Neural cell (in vitro differentiated cells): ENCODE results near the gene MRPS18A. TPM values are rescaled to one million over a fixed set of nuclear protein-coding genes. Genes with fewer than 3 reads are reported as not detected.

Source experiments
- H2AFZ ChIP-seq: fragments of 200-600, 300-800 bp; sonication (generic), shearing (Covaris generic); 2 replicates; pipeline ENCODE4 v1.6.0; 2014; ENCODE audit warnings: low read depth, mild to moderate bottlenecking, antibody characterized with exemption, low read length, moderate library complexity
- H3F3A ChIP-seq: fragments of 200-600 bp; shearing (Covaris generic); 2 replicates; pipeline ENCODE4 v1.6.1; 2016; ENCODE audit warnings: mild to moderate bottlenecking, moderate library complexity, mixed read lengths, antibody characterized with exemption, low read length; ENCODE audit not compliant: insufficient read depth, poor library complexity, severe bottlenecking
- H3K27ac ChIP-seq: fragments of 200-600, 300-800 bp; sonication (generic), shearing (Covaris generic); 2 replicates; pipeline ENCODE4 v1.5.1; 2014; ENCODE audit warnings: mild to moderate bottlenecking, low read length, moderate library complexity
- H3K27me3 ChIP-seq: fragments of 300-800, 200-600 bp; sonication (generic), shearing (Covaris generic); 2 replicates; pipeline ENCODE4 v1.6.0; 2014; ENCODE audit warnings: mild to moderate bottlenecking, low read depth, low read length, moderate library complexity; ENCODE audit not compliant: insufficient read depth
- H3K36me3 ChIP-seq: fragments of 300-800, 200-600 bp; sonication (generic), shearing (Covaris generic); 2 replicates; pipeline ENCODE4 v1.5.1; 2014; ENCODE audit warnings: mild to moderate bottlenecking, antibody characterized with exemption, low read length, moderate library complexity; ENCODE audit not compliant: insufficient read depth
- H3K4me2 ChIP-seq: fragments of 300-800, 200-600 bp; sonication (generic), shearing (Covaris generic); 2 replicates; pipeline ENCODE4 v1.6.0; 2014; ENCODE audit warnings: mild to moderate bottlenecking, low read length
- H3K4me3 ChIP-seq: fragments of 300-800, 200-600 bp; sonication (generic), shearing (Covaris generic); 2 replicates; pipeline ENCODE4 v1.5.1; 2014; ENCODE audit warnings: mild to moderate bottlenecking, low read length, moderate library complexity
- H3K79me2 ChIP-seq: fragments of 200-600 bp; shearing (Covaris generic); replicated peaks from 2 replicates; pipeline ENCODE4 v1.6.0; 2014; ENCODE audit warnings: mild to moderate bottlenecking, low read length, moderate library complexity; ENCODE audit not compliant: insufficient read depth
- H3K9ac ChIP-seq: fragments of 300-800, 200-600 bp; sonication (generic), shearing (Covaris generic); 2 replicates; pipeline ENCODE4 v1.6.1; 2016; ENCODE audit warnings: mild to moderate bottlenecking, low read length, mixed read lengths
- H3K9me2 ChIP-seq: fragments of 200-600 bp; shearing (Covaris generic); 2 replicates; pipeline ENCODE4 v1.6.1; 2016; ENCODE audit warnings: mild to moderate bottlenecking, low read length, mixed read lengths; ENCODE audit not compliant: insufficient read depth
- H3K9me3 ChIP-seq: fragments of 200-600, 300-800 bp; sonication (generic), shearing (Covaris generic); 2 replicates; pipeline ENCODE4 v1.6.1; 2016; ENCODE audit warnings: mild to moderate bottlenecking, mixed run types, low read length, moderate library complexity, mixed read lengths
- H4K20me1 ChIP-seq: fragments of 200-600 bp; shearing (Covaris generic); 2 replicates; pipeline ENCODE4 v1.6.1; 2016; ENCODE audit warnings: mild to moderate bottlenecking, mixed run types; ENCODE audit not compliant: insufficient read depth
- CTCF ChIP-seq: fragments of 450-650 bp; IDR thresholded peaks from 2 replicates; pipeline ENCODE4 v1.5.1; 2014; ENCODE audit warnings: antibody characterized with exemption, mild to moderate bottlenecking, moderate library complexity; ENCODE audit not compliant: poor library complexity, severe bottlenecking
- EP300 ChIP-seq: fragments of 450-650 bp; conservative IDR thresholded peaks from 2 replicates; pipeline ENCODE4 v1.6.1; 2014; ENCODE audit warnings: antibody characterized with exemption, mild to moderate bottlenecking, moderate library complexity; ENCODE audit not compliant: poor library complexity, severe bottlenecking
- EZH2 ChIP-seq: fragments of 200-600, 300-800 bp; shearing (Covaris generic), sonication (generic); IDR thresholded peaks from 2 replicates; pipeline ENCODE4 v1.6.1; 2014; ENCODE audit warnings: antibody characterized with exemption, low read length, borderline replicate concordance, mild to moderate bottlenecking; ENCODE audit not compliant: insufficient read depth, poor library complexity, severe bottlenecking
- MXI1 ChIP-seq: fragments of 450-650 bp; conservative IDR thresholded peaks from 2 replicates; pipeline ENCODE4 v1.6.1; 2014; ENCODE audit warnings: antibody characterized with exemption, mild to moderate bottlenecking; ENCODE audit not compliant: poor library complexity, severe bottlenecking
- POLR2AphosphoS5 ChIP-seq: IDR thresholded peaks from 2 replicates; pipeline ENCODE4 v1.6.1; 2012
- RAD21 ChIP-seq: fragments of 450-650 bp; conservative IDR thresholded peaks from 2 replicates; pipeline ENCODE4 v1.6.1; 2014; ENCODE audit warnings: antibody characterized with exemption, mild to moderate bottlenecking, moderate library complexity
- SMC3 ChIP-seq: fragments of 450-650 bp; conservative IDR thresholded peaks from 2 replicates; pipeline ENCODE4 v1.6.1; 2014; ENCODE audit warnings: antibody characterized with exemption, mild to moderate bottlenecking, moderate library complexity; ENCODE audit not compliant: poor library complexity
- TAF1 ChIP-seq: IDR thresholded peaks from 2 replicates; pipeline ENCODE4 v1.6.1; 2012; ENCODE audit warnings: low read depth
- polyA plus RNA-seq: library from polyadenylated mRNA; depleted of rRNA; stranded (reverse); fragments of >200 nt; gene quantifications from 2 replicates; pipeline ENCODE4 v1.2.3, GENCODE V29; 2014
- TF ChIP-seq, protein P1 (sequence below): IDR thresholded peaks from 2 replicates; pipeline ENCODE4 v1.6.1; 2012; ENCODE audit warnings: borderline replicate concordance

The MRPS18A gene
- polyA plus RNA-seq, 1 donor from 2014 or later = 39.6 TPM

DNA sequence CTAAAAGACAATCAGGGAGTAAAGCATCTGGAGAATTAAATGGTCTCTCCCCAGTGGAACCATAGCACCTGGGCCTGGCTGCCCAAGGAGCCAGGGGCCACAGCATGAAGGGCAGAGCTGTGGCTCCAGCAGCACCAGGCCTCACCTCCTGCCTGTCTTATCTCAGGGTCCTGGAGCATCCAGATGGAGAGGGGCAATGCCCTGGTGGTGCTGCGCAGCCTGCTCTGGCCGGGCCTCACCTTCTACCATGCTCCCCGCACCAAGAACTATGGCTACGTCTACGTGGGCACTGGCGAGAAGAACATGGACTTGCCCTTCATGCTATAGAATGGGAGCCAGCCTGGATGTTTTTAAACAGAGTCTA lies 17.0 kb downstream of the MRPS18A start:
- no peaks in the 10 kb centered on the region for H3K9me2 ChIP-seq
- TF ChIP-seq CTCF (no peak), POLR2AphosphoS5 (no peak), RAD21 (no peak), TAF1 (no peak), EZH2 (no peak), SMC3 (no peak)
- H3K9me3 ChIP-seq = no peaks in the 10 kb centered on the region
- no peaks in the 10 kb centered on the region for H3K79me2 ChIP-seq
- H3K36me3 ChIP-seq = no peaks in the 10 kb centered on the region
- no peak overlapping the region for H3K9ac ChIP-seq
- H3F3A ChIP-seq = no peaks in the 10 kb centered on the region
- H2AFZ ChIP-seq = no peak overlapping the region
- H3K27me3 ChIP-seq = no peaks in the 10 kb centered on the region
- H3K4me3 ChIP-seq = no peak overlapping the region
- H3K4me2 ChIP-seq = no peak overlapping the region
- H4K20me1 ChIP-seq = no peaks in the 10 kb centered on the region
- H3K27ac ChIP-seq = no peak overlapping the region

DNA sequence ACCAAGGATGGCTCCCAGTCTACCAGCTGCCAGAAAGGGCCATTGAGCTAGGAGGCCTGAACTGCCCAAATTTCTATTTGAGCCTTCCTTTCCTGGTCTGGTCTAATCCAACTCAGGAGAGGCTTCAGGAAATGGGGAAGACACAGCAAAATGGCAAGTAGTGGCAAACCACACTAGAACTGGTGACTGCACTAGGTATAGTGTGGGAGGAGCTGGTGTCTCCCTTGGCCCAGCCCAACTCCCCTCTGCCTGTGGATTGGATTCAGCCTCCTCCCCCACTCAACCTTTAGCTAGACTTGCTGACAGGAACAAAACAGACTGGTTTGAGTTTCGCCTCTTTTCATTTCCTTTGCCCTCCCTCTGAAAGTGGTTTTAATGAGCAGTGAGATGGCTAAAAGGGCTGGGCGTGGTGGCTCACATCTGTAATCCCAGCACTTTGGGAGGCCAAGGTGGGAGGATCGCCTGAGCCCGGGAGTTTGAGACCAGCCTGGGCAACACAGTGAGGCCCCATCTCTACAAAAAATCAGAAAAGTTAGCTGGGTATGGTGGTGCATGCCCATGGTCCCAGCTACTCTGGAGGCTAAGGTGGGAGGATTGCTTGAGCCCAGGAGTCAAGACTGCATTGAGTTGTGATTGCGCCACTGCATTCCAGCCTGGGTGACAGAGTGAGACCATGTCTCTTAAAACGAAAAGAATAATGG lies 17.5 kb downstream of the MRPS18A start:
- Histone ChIP-seq H3K9ac (no peak overlapping the region), H3K9me3 (no peaks in the 10 kb centered on the region), H4K20me1 (no peaks in the 10 kb centered on the region), H3K27ac (no peak overlapping the region), H2AFZ (no peak overlapping the region), H3K79me2 (no peaks in the 10 kb centered on the region), H3K36me3 (no peaks in the 10 kb centered on the region), H3K4me3 (no peak overlapping the region), H3K27me3 (no peaks in the 10 kb centered on the region), H3K4me2 (no peak overlapping the region), H3F3A (no peaks in the 10 kb centered on the region), H3K9me2 (no peaks in the 10 kb centered on the region)
- TF ChIP-seq MXI1 = no peak
- no peak for TF ChIP-seq EP300
- TF ChIP-seq TAF1 = no peak
- TF ChIP-seq, protein P1, sequence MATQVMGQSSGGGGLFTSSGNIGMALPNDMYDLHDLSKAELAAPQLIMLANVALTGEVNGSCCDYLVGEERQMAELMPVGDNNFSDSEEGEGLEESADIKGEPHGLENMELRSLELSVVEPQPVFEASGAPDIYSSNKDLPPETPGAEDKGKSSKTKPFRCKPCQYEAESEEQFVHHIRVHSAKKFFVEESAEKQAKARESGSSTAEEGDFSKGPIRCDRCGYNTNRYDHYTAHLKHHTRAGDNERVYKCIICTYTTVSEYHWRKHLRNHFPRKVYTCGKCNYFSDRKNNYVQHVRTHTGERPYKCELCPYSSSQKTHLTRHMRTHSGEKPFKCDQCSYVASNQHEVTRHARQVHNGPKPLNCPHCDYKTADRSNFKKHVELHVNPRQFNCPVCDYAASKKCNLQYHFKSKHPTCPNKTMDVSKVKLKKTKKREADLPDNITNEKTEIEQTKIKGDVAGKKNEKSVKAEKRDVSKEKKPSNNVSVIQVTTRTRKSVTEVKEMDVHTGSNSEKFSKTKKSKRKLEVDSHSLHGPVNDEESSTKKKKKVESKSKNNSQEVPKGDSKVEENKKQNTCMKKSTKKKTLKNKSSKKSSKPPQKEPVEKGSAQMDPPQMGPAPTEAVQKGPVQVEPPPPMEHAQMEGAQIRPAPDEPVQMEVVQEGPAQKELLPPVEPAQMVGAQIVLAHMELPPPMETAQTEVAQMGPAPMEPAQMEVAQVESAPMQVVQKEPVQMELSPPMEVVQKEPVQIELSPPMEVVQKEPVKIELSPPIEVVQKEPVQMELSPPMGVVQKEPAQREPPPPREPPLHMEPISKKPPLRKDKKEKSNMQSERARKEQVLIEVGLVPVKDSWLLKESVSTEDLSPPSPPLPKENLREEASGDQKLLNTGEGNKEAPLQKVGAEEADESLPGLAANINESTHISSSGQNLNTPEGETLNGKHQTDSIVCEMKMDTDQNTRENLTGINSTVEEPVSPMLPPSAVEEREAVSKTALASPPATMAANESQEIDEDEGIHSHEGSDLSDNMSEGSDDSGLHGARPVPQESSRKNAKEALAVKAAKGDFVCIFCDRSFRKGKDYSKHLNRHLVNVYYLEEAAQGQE = no peak
- TF ChIP-seq RAD21 = no peak
- TF ChIP-seq SMC3 = no peak
- TF ChIP-seq POLR2AphosphoS5 = no peak
- TF ChIP-seq CTCF = no peak
- no peak for TF ChIP-seq EZH2
